Neural progenitor cell (in vitro differentiated cells): ENCODE measurements around the gene BOC.

Experiments
- CTCF ChIP-seq: fragments of 200-600 bp; sonication (generic); IDR thresholded peaks from 2 replicates; pipeline ENCODE4 v1.5.1; 2017; ENCODE audit warnings: antibody characterized with exemption, mild to moderate bottlenecking
- EZH2 ChIP-seq: fragments of 200-600 bp; sonication (generic); IDR thresholded peaks from 2 replicates; pipeline ENCODE4 v1.6.1; 2017; ENCODE audit warnings: antibody characterized with exemption, mild to moderate bottlenecking, moderate library complexity
- EZH2phosphoT487 ChIP-seq: fragments of 200-600 bp; sonication (generic); IDR thresholded peaks from 2 replicates; pipeline ENCODE4 v1.6.1; 2017; ENCODE audit warnings: antibody characterized with exemption

GRCh38 chr3:113210604-113211329 lies 590 bp upstream of the BOC start:
- TF ChIP-seq CTCF (no peak), EZH2phosphoT487 (no peak), EZH2 (no peak)
